ENCODE results near the gene KY. TPM values are rescaled to one million over a fixed set of nuclear protein-coding genes. Genes with fewer than 3 reads are reported as not detected.

KY gene
- total and polyA plus RNA-seq, 9 of the 15 experiments (the other 6 are each of a cell fraction or from before 2014, with no cell fraction given) = not detected

DNA sequence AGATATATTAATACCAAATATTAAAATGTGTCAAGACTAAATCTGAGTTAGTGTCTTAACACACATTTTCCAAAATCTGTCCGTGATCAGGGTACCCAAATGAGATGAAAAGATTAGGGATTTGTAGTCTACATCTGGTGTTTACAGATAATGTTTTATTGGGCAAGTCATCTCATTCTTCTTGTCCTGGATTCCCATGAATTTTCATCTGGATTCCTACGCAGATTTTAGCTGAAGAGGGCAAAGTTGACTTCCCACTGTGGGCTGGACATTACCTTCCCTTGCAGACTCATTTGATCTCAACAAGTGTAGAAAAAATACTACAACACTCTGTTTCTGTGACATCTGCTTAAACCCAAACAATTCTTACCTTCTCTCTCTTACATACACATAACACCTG is 85.8 kb downstream of the KY start (continued):
- TF ChIP-seq ZNF609 (CRISPR knock-in tag; IDR thresholded peaks at IDR 0.05; ENCODE audit: borderline replicate concordance) = no peak
- TF ChIP-seq MXI1 (IDR thresholded peaks at IDR 0.05; ENCODE audit: low read depth, low read length) = no peak
- no peak for TF ChIP-seq HDAC3 (IDR thresholded peaks at IDR 0.05; ENCODE audit: borderline replicate concordance, partially characterized antibody)
- no peak for TF ChIP-seq ZNF384 (IDR thresholded peaks at IDR 0.05; ENCODE audit: low read depth, low read length)
- no peak for TF ChIP-seq NCOA2 (IDR thresholded peaks at IDR 0.05; ENCODE audit: partially characterized antibody in 2 of 2)
- TF ChIP-seq HMGXB4 (CRISPR knock-in tag; IDR thresholded peaks at IDR 0.05) = no peak
- no peak for TF ChIP-seq MLLT1 (IDR thresholded peaks at IDR 0.05)
- TF ChIP-seq ETV5 (CRISPR knock-in tag; IDR thresholded peaks at IDR 0.05; ENCODE audit: low read depth) = no peak

All from K562 (cell line).